Measurements from ENCODE around the gene QKI. TPM values are rescaled to one million over a fixed set of nuclear protein-coding genes. Genes with fewer than 3 reads are reported as not detected.

The QKI gene
- total RNA-seq, 1 donor from 2014 or later = 88.4 TPM

- no peak overlapping the region for H3K27ac Mint-ChIP-seq
- H3K27me3 Mint-ChIP-seq = no peaks in the 10 kb centered on the region
- DNase-seq (ENCODE audit: low spot score, unreplicated experiment) = no peak
- no peaks in the 10 kb centered on the region for H3K4me1 Mint-ChIP-seq (ENCODE audit: low read depth)
- no peaks in the 10 kb centered on the region for H3K36me3 Mint-ChIP-seq (ENCODE audit: insufficient read depth)
- no peak overlapping the region for H3K4me3 Mint-ChIP-seq (ENCODE audit: low read depth)
- TF ChIP-seq CTCF (IDR thresholded peaks at IDR 0.05; ENCODE audit: unreplicated experiment) = no peak
- H3K9me3 Mint-ChIP-seq (ENCODE audit: low read depth) = no peaks in the 10 kb centered on the region
These were observed 28.1 kb upstream of the QKI start for GRCh38 chr6:163386329-163386908.

GRCh38 chr6:163387317-163387716, 27.2 kb upstream of the QKI start:
- H3K4me1 Mint-ChIP-seq (ENCODE audit: low read depth) = peaks cover 1% of the 10 kb centered on the region
- no peak overlapping the region for H3K27ac Mint-ChIP-seq
- DNase-seq (ENCODE audit: low spot score, unreplicated experiment) = no peak
- H3K4me3 Mint-ChIP-seq (ENCODE audit: low read depth) = no peak overlapping the region
- H3K36me3 Mint-ChIP-seq (ENCODE audit: insufficient read depth) = no peaks in the 10 kb centered on the region
- H3K27me3 Mint-ChIP-seq = no peaks in the 10 kb centered on the region
- H3K9me3 Mint-ChIP-seq (ENCODE audit: low read depth) = no peaks in the 10 kb centered on the region
- TF ChIP-seq CTCF (IDR thresholded peaks at IDR 0.05; ENCODE audit: unreplicated experiment) = no peak

- Mint-ChIP-seq H3K36me3 (ENCODE audit: insufficient read depth) (no peaks in the 10 kb centered on the region), H3K27ac (no peak overlapping the region), H3K9me3 (ENCODE audit: low read depth) (no peaks in the 10 kb centered on the region), H3K4me1 (ENCODE audit: low read depth) (peaks cover 8% of the 10 kb centered on the region), H3K4me3 (ENCODE audit: low read depth) (no peak overlapping the region), H3K27me3 (no peaks in the 10 kb centered on the region)
- TF ChIP-seq CTCF (IDR thresholded peaks at IDR 0.05; ENCODE audit: unreplicated experiment) = no peak
- DNase-seq (ENCODE audit: low spot score, unreplicated experiment) = no peak
These were observed 25.2 kb upstream of the QKI start for GRCh38 chr6:163389354-163389753.

- H3K27me3 Mint-ChIP-seq = no peaks in the 10 kb centered on the region
- H3K36me3 Mint-ChIP-seq (ENCODE audit: insufficient read depth) = no peaks in the 10 kb centered on the region
- no peak overlapping the region for H3K27ac Mint-ChIP-seq
- no peaks in the 10 kb centered on the region for H3K9me3 Mint-ChIP-seq (ENCODE audit: low read depth)
- peaks cover 8% of the 10 kb centered on the region for H3K4me1 Mint-ChIP-seq (ENCODE audit: low read depth)
- TF ChIP-seq CTCF (IDR thresholded peaks at IDR 0.05; ENCODE audit: unreplicated experiment) = no peak
- H3K4me3 Mint-ChIP-seq (ENCODE audit: low read depth) = no peak overlapping the region
- no peak for DNase-seq (ENCODE audit: low spot score, unreplicated experiment)
These were observed 23.7 kb upstream of the QKI start for GRCh38 chr6:163390770-163391169.

GRCh38 chr6:163391985-163392384, 22.5 kb upstream of the QKI start:
- H3K4me3 Mint-ChIP-seq (ENCODE audit: low read depth) = no peak overlapping the region
- DNase-seq (ENCODE audit: low spot score, unreplicated experiment) = no peak
- H3K27me3 Mint-ChIP-seq = no peaks in the 10 kb centered on the region
- no peaks in the 10 kb centered on the region for H3K9me3 Mint-ChIP-seq (ENCODE audit: low read depth)
- peaks cover 15% of the 10 kb centered on the region for H3K4me1 Mint-ChIP-seq (ENCODE audit: low read depth)
- no peaks in the 10 kb centered on the region for H3K36me3 Mint-ChIP-seq (ENCODE audit: insufficient read depth)
- no peak overlapping the region for H3K27ac Mint-ChIP-seq
- no peak for TF ChIP-seq CTCF (IDR thresholded peaks at IDR 0.05; ENCODE audit: unreplicated experiment)

Data from progenitor cell of endocrine pancreas (in vitro differentiated cells).